HL-60 (cell line): ENCODE measurements around the gene PTPRD.

Source experiments
- CTCF ChIP-seq: IDR thresholded peaks from one replicate; pipeline ENCODE4 v1.5.1; 2011; ENCODE audit warnings: low read length, control low read depth, inconsistent platforms; ENCODE audit not compliant: insufficient read depth
- POLR2AphosphoS5 ChIP-seq: IDR thresholded peaks from 2 replicates; pipeline ENCODE4 v1.6.1; 2012; ENCODE audit warnings: low read depth

GRCh38 chr9:8560560-8561525, 2052.0 kb downstream of the PTPRD start:
- TF ChIP-seq POLR2AphosphoS5 (no peak), CTCF (no peak)
